Measurements from ENCODE around the gene ATP5MC2. TPM values are rescaled to one million over a fixed set of nuclear protein-coding genes. Genes with fewer than 3 reads are reported as not detected.

ATP5MC2 gene
- total and polyA plus RNA-seq, 10 of the 15 experiments (the other 5 are each of a cell fraction or from before 2014, with no cell fraction given), result 379 to 1,090 (median 525) TPM

GRCh38 chr12:53664936-53665335 is 10.9 kb downstream of the ATP5MC2 start (continued):
- no peak for TF ChIP-seq GABPA (IDR thresholded peaks at IDR 0.05; ENCODE audit: low read depth)
- no peak for TF ChIP-seq USF2 (IDR thresholded peaks at IDR 0.05; ENCODE audit: borderline replicate concordance, low read depth, low read length)

GRCh38 chr12:53664191-53664590 is 11.7 kb downstream of the ATP5MC2 start:
- Histone ChIP-seq H3K4me2 (ENCODE audit: control insufficient read depth, insufficient read depth) (no peak overlapping the region), H3K27ac (ENCODE audit: control insufficient read depth, insufficient read depth) (no peak overlapping the region), H3K9me3 (replicated peaks; ENCODE audit: control insufficient read depth, insufficient read depth, low read length) (no peaks in the 10 kb centered on the region), H3K27me3 (replicated peaks in 1 of 2; ENCODE audit: control insufficient read depth in 2 of 2, insufficient read depth in 2 of 2, low read length in 1 of 2) (no peaks in the 10 kb centered on the region), H3K4me3 (no peak overlapping the region), H3K79me2 (ENCODE audit: control insufficient read depth, insufficient read depth, low read length) (no peaks in the 10 kb centered on the region), H2AFZ (ENCODE audit: control insufficient read depth, low read depth, low read length) (no peak overlapping the region), H3K36me3 (ENCODE audit: control insufficient read depth in 2 of 2, insufficient read depth in 2 of 2, low read length in 1 of 2) (peaks cover 4 to 15% of the 10 kb centered on the region in 2 experiments), H3K4me1 (ENCODE audit: control insufficient read depth, insufficient read depth, low read length) (peaks cover 5% of the 10 kb centered on the region), H4K20me1 (ENCODE audit: control insufficient read depth, insufficient read depth) (no peaks in the 10 kb centered on the region), H3K9ac (ENCODE audit: control insufficient read depth, insufficient read depth, low read length) (no peak overlapping the region)
- in situ Hi-C loops (cut with MboI), result no loop called here
- SMC1A ChIA-PET (ENCODE audit: uncharacterized antibody, unreplicated experiment), result interaction anchor here (1.9 kb wide), 1 partner anchor 121 kb away, joined by 6 read pairs; no protein-coding TSS in a partner anchor
- RAD21 ChIA-PET (ENCODE audit: unreplicated experiment), result no interaction called here
- intact Hi-C loops (cut with micrococcal nuclease; ENCODE audit: unreplicated experiment), result no loop called here
- BruUV-seq (replicated peaks), result no TSS peak
- POLR2A ChIA-PET, result no interaction called here
- TF ChIP-seq CREB1 (IDR thresholded peaks at IDR 0.05; ENCODE audit: low read depth) (no peak), EGR1 (IDR thresholded peaks at IDR 0.05; ENCODE audit: borderline replicate concordance in 1 of 2, low read depth in 2 of 2, low read length in 2 of 2) (no peak), TCF3 (IDR thresholded peaks at IDR 0.05; ENCODE audit: borderline replicate concordance, insufficient read depth, low read depth, low read length) (no peak)
- no peak for DNase-seq (ENCODE audit: low read depth, low spot score)
- CTCF ChIA-PET, result no interaction called here
- no peak for FAIRE-seq
- ATAC-seq, result no peak
- 99% methylated on average over 5 of the region's 5 CpGs for WGBS (ENCODE audit: insufficient coverage, insufficient replicate concordance, low lambda C conversion rate, missing lambda C conversion rate)
